ENCODE results near the gene SPATA2L. TPM values are rescaled to one million over a fixed set of nuclear protein-coding genes. Genes with fewer than 3 reads are reported as not detected.

The SPATA2L gene
- polyA plus RNA-seq, 1 experiment = 2.6 TPM

DNA sequence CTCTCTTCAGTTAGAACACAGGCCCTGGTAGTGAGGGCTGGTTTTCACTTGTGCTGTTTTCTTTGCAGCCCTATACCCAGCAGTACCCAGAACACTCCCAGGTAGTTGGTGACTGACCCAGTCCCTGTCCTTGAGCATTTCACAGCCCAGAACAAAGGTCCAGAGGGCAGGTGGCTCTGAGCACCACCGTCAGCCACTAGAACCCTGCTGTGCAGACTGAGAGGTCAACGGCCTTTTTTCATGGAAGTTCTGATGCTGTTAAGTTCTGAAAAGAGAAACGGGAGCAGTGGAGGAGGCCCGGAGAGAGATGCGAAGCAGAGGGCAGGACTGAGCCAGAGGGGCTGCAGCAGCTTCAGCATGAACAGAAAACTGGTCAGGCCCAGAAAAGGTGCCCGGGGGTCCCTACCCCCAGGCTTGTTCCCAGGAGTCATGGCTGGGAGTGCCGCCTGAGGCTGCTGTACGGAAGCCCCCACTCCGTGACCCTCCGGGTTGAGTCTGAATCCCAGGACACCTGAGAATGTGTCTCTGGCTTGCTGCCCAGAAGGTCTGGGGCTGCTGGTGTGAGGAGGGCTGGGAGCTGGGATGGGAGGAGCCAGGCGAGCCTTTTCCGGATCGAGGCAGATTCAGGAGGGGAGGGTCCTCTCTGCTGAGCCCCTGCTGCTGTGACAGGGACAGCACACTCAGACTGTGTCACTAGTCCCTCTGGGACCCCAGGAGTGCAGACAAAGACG, 28.5 kb upstream of the SPATA2L start:
- no peak for DNase-seq (ENCODE audit: low read depth, low spot score)
- POLR2A ChIA-PET = no interaction called here
- TF ChIP-seq, protein P1, sequence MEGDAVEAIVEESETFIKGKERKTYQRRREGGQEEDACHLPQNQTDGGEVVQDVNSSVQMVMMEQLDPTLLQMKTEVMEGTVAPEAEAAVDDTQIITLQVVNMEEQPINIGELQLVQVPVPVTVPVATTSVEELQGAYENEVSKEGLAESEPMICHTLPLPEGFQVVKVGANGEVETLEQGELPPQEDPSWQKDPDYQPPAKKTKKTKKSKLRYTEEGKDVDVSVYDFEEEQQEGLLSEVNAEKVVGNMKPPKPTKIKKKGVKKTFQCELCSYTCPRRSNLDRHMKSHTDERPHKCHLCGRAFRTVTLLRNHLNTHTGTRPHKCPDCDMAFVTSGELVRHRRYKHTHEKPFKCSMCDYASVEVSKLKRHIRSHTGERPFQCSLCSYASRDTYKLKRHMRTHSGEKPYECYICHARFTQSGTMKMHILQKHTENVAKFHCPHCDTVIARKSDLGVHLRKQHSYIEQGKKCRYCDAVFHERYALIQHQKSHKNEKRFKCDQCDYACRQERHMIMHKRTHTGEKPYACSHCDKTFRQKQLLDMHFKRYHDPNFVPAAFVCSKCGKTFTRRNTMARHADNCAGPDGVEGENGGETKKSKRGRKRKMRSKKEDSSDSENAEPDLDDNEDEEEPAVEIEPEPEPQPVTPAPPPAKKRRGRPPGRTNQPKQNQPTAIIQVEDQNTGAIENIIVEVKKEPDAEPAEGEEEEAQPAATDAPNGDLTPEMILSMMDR (IDR thresholded peaks at IDR 0.05; ENCODE audit: low read depth, low read length) = no peak
- Histone ChIP-seq H3K4me3 (ENCODE audit: low read depth, low read length) (no peak overlapping the region), H3K27me3 (ENCODE audit: control insufficient read depth, insufficient read depth, low read length) (no peaks in the 10 kb centered on the region), H3K9me3 (ENCODE audit: control insufficient read depth, insufficient read depth, low read length) (no peaks in the 10 kb centered on the region; the same call in 1 of the 2 replicates), H3K27ac (ENCODE audit: low read depth, low read length) (no peak overlapping the region)
- CTCF ChIA-PET = no interaction called here

- TF ChIP-seq, protein P1 (IDR thresholded peaks at IDR 0.05; ENCODE audit: low read depth, low read length) = no peak
- POLR2A ChIA-PET = no interaction called here
Observed at GRCh38 chr16:89729293-89729692, 27.8 kb upstream of the SPATA2L start.

GRCh38 chr16:89727406-89728120, 26.1 kb upstream of the SPATA2L start:
- Histone ChIP-seq H3K27ac (ENCODE audit: low read depth, low read length) (no peak overlapping the region), H3K27me3 (ENCODE audit: control insufficient read depth, insufficient read depth, low read length) (no peaks in the 10 kb centered on the region), H3K9me3 (ENCODE audit: control insufficient read depth, insufficient read depth, low read length) (no peaks in the 10 kb centered on the region; the same call in 1 of the 2 replicates), H3K4me3 (ENCODE audit: low read depth, low read length) (no peak overlapping the region)
- no peak for DNase-seq (ENCODE audit: low read depth, low spot score)
- ChIA-PET CTCF (interaction anchor here (0.5 kb wide), 1 partner anchor 151 kb away, joined by 3 read pairs; no protein-coding TSS in a partner anchor), POLR2A (interaction anchor here (1.1 kb wide), 1 partner anchor 146 kb away, joined by 3 read pairs; the partner anchor contains the start of gene TCF25)
- TF ChIP-seq, protein P1 (IDR thresholded peaks at IDR 0.05; ENCODE audit: low read depth, low read length) = no peak

More at GRCh38 chr16:89729293-89729692, 27.8 kb upstream of the SPATA2L start:
- no peak for DNase-seq (ENCODE audit: low read depth, low spot score)
- no peak overlapping the region for H3K27ac ChIP-seq (ENCODE audit: low read depth, low read length)
- H3K4me3 ChIP-seq (ENCODE audit: low read depth, low read length) = no peak overlapping the region
- no peaks in the 10 kb centered on the region; the same call in 1 of the 2 replicates for H3K9me3 ChIP-seq (ENCODE audit: control insufficient read depth, insufficient read depth, low read length)
- no peaks in the 10 kb centered on the region for H3K27me3 ChIP-seq (ENCODE audit: control insufficient read depth, insufficient read depth, low read length)
- CTCF ChIA-PET = no interaction called here

DNA sequence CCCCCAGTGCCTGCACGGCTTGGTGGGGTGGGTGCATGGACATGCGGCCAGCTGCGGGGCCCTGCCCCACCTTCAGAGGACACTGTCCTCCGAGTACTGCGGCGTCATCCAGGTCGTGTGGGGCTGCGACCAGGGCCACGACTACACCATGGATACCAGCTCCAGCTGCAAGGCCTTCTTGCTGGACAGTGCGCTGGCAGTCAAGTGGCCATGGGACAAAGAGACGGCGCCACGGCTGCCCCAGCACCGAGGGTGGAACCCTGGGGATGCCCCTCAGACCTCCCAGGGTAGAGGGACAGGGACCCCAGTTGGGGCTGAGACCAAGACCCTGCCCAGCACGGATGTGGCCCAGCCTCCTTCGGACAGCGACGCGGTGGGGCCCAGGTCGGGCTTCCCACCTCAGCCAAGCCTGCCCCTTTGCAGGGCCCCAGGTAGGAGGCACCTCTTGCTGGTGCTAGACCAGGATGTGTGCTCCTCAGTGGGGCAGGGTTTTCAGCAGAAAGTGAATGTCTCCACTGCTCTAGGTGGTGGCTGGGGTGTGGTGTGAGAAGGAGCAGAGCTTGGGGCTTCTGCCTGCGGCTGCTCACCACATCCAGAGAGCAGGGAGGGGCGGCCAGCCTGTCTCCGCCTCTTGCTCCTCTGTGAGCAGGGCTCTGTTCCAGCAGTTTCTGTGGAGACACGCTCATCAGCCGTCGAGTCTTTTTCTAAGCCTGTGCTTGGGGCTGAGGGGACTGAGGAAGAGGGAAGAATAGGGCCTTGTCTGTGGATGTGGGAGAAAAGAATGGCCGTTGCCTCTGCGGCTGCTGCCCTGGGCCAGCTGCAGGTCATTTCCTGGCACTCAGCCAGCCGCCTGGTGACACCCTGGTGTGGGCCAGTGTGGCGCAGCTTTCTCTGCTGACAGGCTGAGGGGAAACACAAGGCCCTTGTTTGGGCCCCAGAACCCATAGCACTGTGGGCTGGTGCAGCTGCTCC, 22.1 kb upstream of the SPATA2L start:
- POLR2A ChIA-PET = interaction anchor here (1.4 kb wide), 1 partner anchor 150 kb away, joined by 5 read pairs; the partner anchor contains the start of gene TCF25
- Histone ChIP-seq H3K27ac (ENCODE audit: low read depth, low read length) (no peak overlapping the region), H3K9me3 (ENCODE audit: control insufficient read depth, insufficient read depth, low read length) (no peaks in the 10 kb centered on the region; the same call in 1 of the 2 replicates), H3K27me3 (ENCODE audit: control insufficient read depth, insufficient read depth, low read length) (no peaks in the 10 kb centered on the region), H3K4me3 (ENCODE audit: low read depth, low read length) (peak overlapping the region; percentile 90; the same call in 1 of the 2 replicates)
- no peak for DNase-seq (ENCODE audit: low read depth, low spot score)
- CTCF ChIA-PET = interaction anchor here (0.8 kb wide), 1 partner anchor 10 kb away, joined by 5 read pairs; no protein-coding TSS in a partner anchor
- TF ChIP-seq, protein P1 (IDR thresholded peaks at IDR 0.05; ENCODE audit: low read depth, low read length) = no peak

All from AG04450 (cell line).